ENCODE results near the gene RPP38. TPM values are rescaled to one million over a fixed set of nuclear protein-coding genes. Genes with fewer than 3 reads are reported as not detected.

The RPP38 gene
- total RNA-seq, 3 donors from 2014 or later, result 24.4 to 27.2 (median 25.8) TPM

DNA sequence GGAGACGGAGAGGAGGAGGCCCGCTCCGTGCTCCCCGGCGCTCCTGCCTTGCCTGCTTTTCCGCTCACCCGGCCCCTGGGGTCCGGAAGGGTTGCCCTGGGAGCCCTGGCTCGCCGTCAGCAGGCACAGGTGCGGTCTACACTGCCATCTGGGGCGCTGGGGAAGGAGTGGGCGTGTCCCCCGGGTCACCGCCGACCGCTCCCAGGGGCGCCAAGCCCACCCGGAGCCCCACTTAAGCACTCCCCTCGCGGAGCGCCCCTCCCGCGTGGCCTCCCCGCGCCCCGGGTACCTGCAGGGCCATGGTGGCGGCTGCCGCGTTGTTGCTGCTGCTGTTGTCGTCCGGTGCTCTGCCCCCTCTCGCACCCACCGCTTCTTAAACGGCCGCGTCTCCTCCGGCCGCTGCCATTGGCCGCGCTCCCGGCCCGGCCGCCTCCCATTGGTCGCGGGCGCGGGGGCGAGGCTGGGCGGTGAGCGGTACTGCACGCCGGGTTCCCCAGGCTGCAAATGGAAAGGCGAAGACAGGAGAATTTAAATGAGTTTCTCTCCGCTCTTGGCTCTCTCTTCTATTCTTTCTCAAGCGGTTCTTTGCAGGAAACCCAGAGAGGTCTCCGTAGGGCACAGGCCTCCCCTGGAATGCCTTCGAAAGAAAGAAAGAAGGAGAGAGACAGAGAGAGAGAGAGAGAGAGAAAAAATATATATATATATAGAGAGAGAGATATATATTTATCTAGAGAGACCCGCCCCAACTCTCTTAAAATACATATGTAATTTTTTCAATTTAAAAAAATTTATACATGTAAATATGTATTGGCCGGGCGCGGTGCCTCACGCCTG is 8.5 kb upstream of the RPP38 start, which contains the start of gene ACBD7:
ACBD7 (minus strand) TSS at position 349 of the 834 bp plus-strand sequence; CDS start at position 301, 48 bp downstream.
- DNase-seq, result peak; percentile 66
- peak within 1 kb of the TSS; percentile 66 for H3K4me3 Mint-ChIP-seq
- H3K4me1 Mint-ChIP-seq (ENCODE audit: low read depth), result peaks cover 4% of the 10 kb centered on the region
- H3K36me3 Mint-ChIP-seq (ENCODE audit: insufficient read depth), result no peaks in the 10 kb centered on the region
- no peaks in the 10 kb centered on the region for H3K27me3 Mint-ChIP-seq (ENCODE audit: low read depth)
- no peaks in the 10 kb centered on the region for H3K9me3 Mint-ChIP-seq
- peak; percentile 100 for ATAC-seq

DNA sequence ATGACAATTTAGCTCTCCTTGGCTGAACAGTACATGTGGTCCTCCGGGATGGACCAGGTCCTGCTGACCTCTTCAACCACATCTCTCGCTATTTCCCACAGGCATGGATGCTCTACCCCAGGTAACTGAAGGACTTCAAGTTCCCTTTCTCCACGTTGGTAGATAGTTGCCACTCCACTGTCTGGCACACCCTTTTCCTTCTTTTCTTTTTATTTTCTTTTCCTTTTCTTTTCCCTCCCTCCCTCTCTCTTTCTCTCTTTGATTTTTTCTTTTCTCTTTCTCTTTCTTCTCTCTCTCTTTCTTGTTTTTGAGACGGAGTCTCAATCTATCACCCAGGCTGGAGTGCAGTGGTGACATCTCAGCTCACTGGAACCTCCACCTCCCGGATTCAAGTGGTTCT is 5.7 kb upstream of the RPP38 start:
- DNase-seq (no peak), ATAC-seq (no peak)
- H3K36me3 Mint-ChIP-seq (ENCODE audit: insufficient read depth), result no peaks in the 10 kb centered on the region
- H3K4me1 Mint-ChIP-seq (ENCODE audit: low read depth), result peaks cover 3% of the 10 kb centered on the region
- H3K27me3 Mint-ChIP-seq (ENCODE audit: low read depth), result no peaks in the 10 kb centered on the region
- H3K9me3 Mint-ChIP-seq, result no peaks in the 10 kb centered on the region
- no peak overlapping the region for H3K4me3 Mint-ChIP-seq

DNA sequence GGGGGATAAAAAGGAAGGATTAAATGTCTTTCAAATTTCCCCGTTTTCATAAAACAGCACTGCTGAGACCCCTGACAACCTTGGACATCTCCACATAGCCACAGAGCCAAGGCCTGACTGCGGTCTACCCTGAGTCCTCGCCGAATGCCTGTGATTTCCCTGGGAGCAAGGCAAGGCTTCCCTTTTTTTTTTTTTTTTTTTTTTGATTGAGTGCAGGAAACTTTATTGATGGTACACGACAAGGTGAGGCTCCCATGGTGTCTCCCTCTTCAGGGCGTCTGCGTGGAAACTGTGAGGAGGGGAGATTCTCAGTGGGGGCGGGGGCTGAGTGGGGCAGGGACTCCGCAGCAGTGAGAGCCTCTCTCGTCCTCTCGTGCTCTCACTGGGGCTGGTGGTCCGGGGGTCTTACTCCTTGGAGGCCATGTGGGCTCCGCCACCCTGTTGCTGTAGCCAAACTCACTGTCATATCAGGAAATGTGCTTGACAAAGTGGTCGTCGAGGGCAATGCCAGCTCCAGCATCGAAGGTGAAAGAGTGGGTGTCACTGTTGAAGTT is 4.2 kb upstream of the RPP38 start:
- no peak overlapping the region for H3K4me3 Mint-ChIP-seq
- H3K9me3 Mint-ChIP-seq, result no peaks in the 10 kb centered on the region
- ATAC-seq (no peak), DNase-seq (no peak)
- H3K36me3 Mint-ChIP-seq (ENCODE audit: insufficient read depth), result peaks cover 2% of the 10 kb centered on the region
- H3K27me3 Mint-ChIP-seq (ENCODE audit: low read depth), result no peaks in the 10 kb centered on the region
- H3K4me1 Mint-ChIP-seq (ENCODE audit: low read depth), result peaks cover 11% of the 10 kb centered on the region

DNA sequence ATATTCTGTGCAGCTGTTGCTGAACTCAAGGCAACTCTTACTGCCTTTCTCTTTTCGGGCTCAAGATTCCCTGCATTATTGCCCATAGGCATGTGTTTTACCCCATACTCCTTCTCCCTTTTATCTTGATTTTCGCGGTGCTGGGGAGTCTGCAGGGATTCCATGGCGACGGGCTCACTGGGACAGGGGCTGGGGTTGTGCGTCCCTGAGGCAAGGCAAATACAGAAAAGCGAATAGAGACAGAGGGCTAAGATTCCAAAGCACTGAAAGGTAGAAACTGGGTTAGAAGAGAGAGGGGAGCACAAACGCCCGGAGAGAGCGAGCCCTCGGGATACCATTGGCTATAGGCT is 519 bp upstream of the RPP38 start:
- ATAC-seq (peak; percentile 22 to 23), DNase-seq (no peak)
- Mint-ChIP-seq H3K4me1 (ENCODE audit: low read depth) (peaks cover 28% of the 10 kb centered on the region), H3K4me3 (peak overlapping the region; percentile 96), H3K9me3 (no peaks in the 10 kb centered on the region), H3K27me3 (ENCODE audit: low read depth) (no peaks in the 10 kb centered on the region), H3K36me3 (ENCODE audit: insufficient read depth) (peaks cover 8% of the 10 kb centered on the region)

GRCh38 chr10:15099886-15100285 is 2.7 kb downstream of the RPP38 start:
- ATAC-seq (no peak), DNase-seq (no peak)
- H3K4me1 Mint-ChIP-seq (ENCODE audit: low read depth), result peaks cover 28% of the 10 kb centered on the region
- H3K36me3 Mint-ChIP-seq (ENCODE audit: insufficient read depth), result peaks cover 15% of the 10 kb centered on the region
- H3K27me3 Mint-ChIP-seq (ENCODE audit: low read depth), result no peaks in the 10 kb centered on the region
- H3K4me3 Mint-ChIP-seq, result no peak overlapping the region
- no peaks in the 10 kb centered on the region for H3K9me3 Mint-ChIP-seq

DNA sequence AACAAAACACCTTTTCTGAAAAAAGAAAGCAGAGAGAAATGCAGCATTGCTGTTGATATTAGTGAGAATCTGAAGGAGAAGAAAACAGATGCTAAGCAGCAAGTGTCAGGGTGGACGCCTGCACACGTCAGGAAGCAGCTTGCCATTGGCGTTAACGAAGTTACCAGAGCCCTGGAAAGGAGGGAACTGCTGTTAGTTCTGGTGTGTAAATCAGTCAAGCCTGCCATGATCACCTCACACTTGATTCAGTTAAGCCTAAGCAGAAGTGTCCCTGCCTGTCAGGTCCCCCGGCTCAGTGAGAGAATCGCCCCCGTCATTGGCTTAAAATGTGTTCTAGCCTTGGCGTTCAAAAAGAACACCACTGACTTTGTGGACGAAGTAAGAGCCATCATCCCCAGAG is 6.4 kb downstream of the RPP38 start:
- ATAC-seq (no peak), DNase-seq (no peak)
- Mint-ChIP-seq H3K4me1 (ENCODE audit: low read depth) (peaks cover 22% of the 10 kb centered on the region), H3K27me3 (ENCODE audit: low read depth) (no peaks in the 10 kb centered on the region), H3K36me3 (ENCODE audit: insufficient read depth) (peaks cover 23% of the 10 kb centered on the region), H3K9me3 (no peaks in the 10 kb centered on the region), H3K4me3 (no peak overlapping the region)

DNA sequence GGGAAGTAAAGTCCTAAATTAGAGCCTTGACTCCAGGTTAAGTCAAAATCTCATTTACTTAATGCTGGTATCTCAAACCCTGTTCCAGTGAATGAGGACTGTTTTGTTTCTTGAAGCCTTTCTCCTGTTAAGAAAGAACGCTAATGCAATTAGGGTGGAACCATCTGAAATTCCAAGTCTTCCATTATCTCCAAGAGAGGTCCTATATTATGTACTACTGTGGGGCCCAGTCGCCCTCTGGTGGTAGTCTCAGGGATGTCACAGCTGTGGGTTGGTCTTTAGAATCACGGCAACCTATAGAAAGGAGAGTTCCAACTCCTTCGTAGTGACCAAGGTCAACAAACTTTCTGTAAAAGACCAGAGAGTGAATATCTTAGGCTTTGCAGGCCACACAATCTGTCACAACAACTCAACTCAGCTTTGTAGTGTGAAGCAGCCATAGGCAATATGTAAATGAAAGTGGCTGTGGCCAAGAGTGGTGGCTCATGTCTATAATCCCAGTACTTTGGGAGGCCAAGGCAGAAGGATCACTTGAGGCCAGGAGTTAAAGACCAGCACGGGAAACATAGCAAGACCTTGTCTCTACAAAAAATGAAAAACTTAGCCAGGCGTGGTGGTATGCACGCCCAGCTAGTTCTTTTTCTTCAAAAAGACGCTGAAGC is 9.3 kb downstream of the RPP38 start:
- no peaks in the 10 kb centered on the region for H3K9me3 Mint-ChIP-seq
- peaks cover 7% of the 10 kb centered on the region for H3K4me1 Mint-ChIP-seq (ENCODE audit: low read depth)
- ATAC-seq (peak; percentile 91 to 95), DNase-seq (peak; percentile 63)
- no peaks in the 10 kb centered on the region for H3K27me3 Mint-ChIP-seq (ENCODE audit: low read depth)
- no peak overlapping the region for H3K4me3 Mint-ChIP-seq
- peaks cover 22% of the 10 kb centered on the region for H3K36me3 Mint-ChIP-seq (ENCODE audit: insufficient read depth)

- H3K4me1 Mint-ChIP-seq (ENCODE audit: low read depth), result no peaks in the 10 kb centered on the region
- DNase-seq, result no peak
- peak in 1 of 2 donors; percentile 52 for ATAC-seq
- no peaks in the 10 kb centered on the region for H3K27me3 Mint-ChIP-seq (ENCODE audit: low read depth)
- H3K36me3 Mint-ChIP-seq (ENCODE audit: insufficient read depth), result peaks cover 22% of the 10 kb centered on the region
- H3K9me3 Mint-ChIP-seq, result no peaks in the 10 kb centered on the region
- no peak overlapping the region for H3K4me3 Mint-ChIP-seq
These were observed 15.5 kb downstream of the RPP38 start for GRCh38 chr10:15112657-15113056.

DNA sequence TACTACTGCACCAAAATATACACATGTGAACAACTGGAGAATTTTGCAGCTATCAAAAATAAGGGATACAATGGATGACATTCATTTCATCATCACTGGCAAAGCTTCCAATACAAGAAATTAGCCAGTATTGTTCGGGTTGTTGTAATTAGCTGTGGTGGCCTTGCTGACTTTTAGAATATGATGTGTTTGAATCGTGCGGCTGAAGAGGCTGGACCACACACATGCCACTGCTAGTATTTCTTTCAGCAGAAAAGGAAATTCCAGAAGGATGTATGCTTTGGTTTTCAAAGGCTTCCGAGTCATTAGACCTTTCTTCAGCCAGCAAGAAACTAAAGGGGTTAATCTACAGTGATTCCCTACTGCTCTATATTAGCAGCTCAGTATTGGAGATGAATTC is 16.6 kb downstream of the RPP38 start:
- Mint-ChIP-seq H3K4me3 (no peak overlapping the region), H3K27me3 (ENCODE audit: low read depth) (no peaks in the 10 kb centered on the region), H3K36me3 (ENCODE audit: insufficient read depth) (peaks cover 14% of the 10 kb centered on the region), H3K4me1 (ENCODE audit: low read depth) (no peaks in the 10 kb centered on the region), H3K9me3 (no peaks in the 10 kb centered on the region)
- no peak for DNase-seq
- ATAC-seq, result no peak

DNA sequence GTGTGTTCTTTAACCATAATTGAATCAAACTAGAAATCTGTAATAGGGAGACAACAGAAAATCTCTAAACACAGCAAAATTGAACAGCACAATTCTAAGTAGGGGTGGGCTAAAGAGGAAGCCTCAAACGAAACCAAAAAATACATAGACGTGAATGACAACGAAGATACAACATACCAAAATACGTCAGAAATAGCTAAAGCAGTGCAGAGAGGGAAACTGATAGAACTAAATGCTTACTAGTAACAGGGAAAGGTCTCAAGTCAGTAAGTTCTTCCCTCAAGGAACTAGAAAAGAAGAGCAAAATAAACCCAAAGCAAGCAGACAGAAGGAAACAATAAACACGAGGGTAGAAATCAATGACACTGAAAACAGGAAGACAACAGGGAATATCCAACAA is 19.1 kb downstream of the RPP38 start:
- ATAC-seq, result no peak
- peaks cover 24% of the 10 kb centered on the region for H3K36me3 Mint-ChIP-seq (ENCODE audit: insufficient read depth)
- H3K9me3 Mint-ChIP-seq, result no peaks in the 10 kb centered on the region
- H3K4me3 Mint-ChIP-seq, result no peak overlapping the region
- DNase-seq, result no peak
- H3K27me3 Mint-ChIP-seq (ENCODE audit: low read depth), result no peaks in the 10 kb centered on the region
- no peaks in the 10 kb centered on the region for H3K4me1 Mint-ChIP-seq (ENCODE audit: low read depth)

DNA sequence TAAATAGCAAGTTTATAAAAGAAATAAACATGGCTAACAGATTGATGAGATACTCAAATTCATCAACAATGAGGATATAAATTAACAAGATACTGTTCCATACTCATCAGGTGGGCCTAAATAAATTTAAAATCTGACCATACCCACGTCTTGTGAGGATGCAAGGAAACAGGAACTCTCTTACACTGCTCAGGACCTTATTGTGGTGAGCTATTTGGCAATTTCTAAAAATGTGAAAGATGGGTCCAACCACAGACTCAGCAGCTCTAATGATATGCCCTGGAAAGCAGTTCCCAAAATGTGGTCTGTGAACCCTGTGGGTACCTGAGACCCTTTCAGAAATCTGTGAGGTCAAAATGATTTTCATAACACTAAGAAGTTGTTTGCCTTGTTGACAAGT is 21.5 kb downstream of the RPP38 start:
- H3K4me1 Mint-ChIP-seq (ENCODE audit: low read depth), result peaks cover 10% of the 10 kb centered on the region
- ATAC-seq (no peak), DNase-seq (no peak)
- peaks cover 22% of the 10 kb centered on the region for H3K36me3 Mint-ChIP-seq (ENCODE audit: insufficient read depth)
- no peak overlapping the region for H3K4me3 Mint-ChIP-seq
- H3K27me3 Mint-ChIP-seq (ENCODE audit: low read depth), result no peaks in the 10 kb centered on the region
- H3K9me3 Mint-ChIP-seq, result no peaks in the 10 kb centered on the region

- DNase-seq (no peak), ATAC-seq (no peak)
- Mint-ChIP-seq H3K36me3 (ENCODE audit: insufficient read depth) (peaks cover 30% of the 10 kb centered on the region), H3K4me3 (no peak overlapping the region), H3K9me3 (no peaks in the 10 kb centered on the region), H3K27me3 (ENCODE audit: low read depth) (no peaks in the 10 kb centered on the region), H3K4me1 (ENCODE audit: low read depth) (peaks cover 20% of the 10 kb centered on the region)
These were observed 23.4 kb downstream of the RPP38 start for GRCh38 chr10:15120523-15120922.

DNA sequence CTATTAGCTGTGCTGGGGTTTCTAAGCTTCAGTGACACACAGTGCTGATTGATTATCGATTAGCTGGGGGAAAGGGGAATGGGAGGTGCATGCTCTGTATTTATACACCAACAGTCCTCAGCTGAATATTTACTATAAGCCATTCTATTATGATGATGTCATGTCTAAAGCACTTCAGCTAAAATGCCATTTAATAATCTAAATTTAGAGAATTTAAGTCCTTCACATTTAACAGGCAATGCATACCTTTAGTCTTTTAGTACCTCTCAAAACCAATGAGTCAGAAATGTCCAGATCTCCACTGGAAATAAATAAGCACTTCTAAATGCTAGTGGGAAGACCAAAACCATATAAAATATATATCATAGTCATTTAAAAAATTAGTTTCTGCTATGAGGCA is 24.6 kb downstream of the RPP38 start:
- DNase-seq (no peak), ATAC-seq (no peak)
- Mint-ChIP-seq H3K27me3 (ENCODE audit: low read depth) (no peaks in the 10 kb centered on the region), H3K4me1 (ENCODE audit: low read depth) (peaks cover 20% of the 10 kb centered on the region), H3K36me3 (ENCODE audit: insufficient read depth) (peaks cover 34% of the 10 kb centered on the region), H3K4me3 (no peak overlapping the region), H3K9me3 (no peaks in the 10 kb centered on the region)

DNA sequence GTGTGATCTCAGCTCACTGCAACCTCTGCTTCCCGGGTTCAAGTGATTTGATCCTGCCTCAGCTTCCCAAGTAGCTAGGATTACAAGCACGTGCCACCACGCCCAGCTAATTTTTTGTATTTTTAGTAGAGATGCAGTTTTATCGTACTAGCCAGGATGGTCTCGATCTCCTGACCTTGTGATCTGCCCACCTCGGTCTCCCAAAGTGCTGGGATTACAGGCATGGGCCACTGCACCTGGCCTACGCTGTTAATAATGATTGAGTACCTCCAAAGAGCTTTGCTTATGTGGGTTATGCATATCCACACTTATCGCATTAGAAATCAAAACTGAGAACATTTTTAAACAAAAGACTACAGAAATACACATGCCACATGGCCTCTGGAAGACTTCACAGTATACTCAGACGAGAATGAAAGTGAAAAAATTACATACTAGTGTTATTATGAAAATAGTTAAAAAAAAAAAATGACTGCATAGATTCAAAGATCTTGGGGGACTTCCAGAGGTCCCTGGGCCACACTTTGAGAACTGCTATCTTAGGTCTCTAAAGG is 25.4 kb downstream of the RPP38 start:
- ATAC-seq, result peak; percentile 79 to 80
- H3K36me3 Mint-ChIP-seq (ENCODE audit: insufficient read depth), result peaks cover 34% of the 10 kb centered on the region
- H3K9me3 Mint-ChIP-seq, result no peaks in the 10 kb centered on the region
- H3K27me3 Mint-ChIP-seq (ENCODE audit: low read depth), result no peaks in the 10 kb centered on the region
- DNase-seq, result no peak
- peak overlapping the region; percentile 33 for H3K4me3 Mint-ChIP-seq
- peaks cover 20% of the 10 kb centered on the region for H3K4me1 Mint-ChIP-seq (ENCODE audit: low read depth)

All from activated T-cell treated with anti-CD3 and anti-CD28 coated beads, Interleukin-2, amount 50 U/mL, for 4 hours (primary cell).